PC-3 (cell line): ENCODE results near the gene CIROP. TPM values are rescaled to one million over a fixed set of nuclear protein-coding genes. Genes with fewer than 3 reads are reported as not detected.

Experiments used
- ATAC-seq: fragments of 200-7000 bp; cut with Tn5 transposase; 2 replicates; pipeline ENCODE4 v1.9.1; 2020; ENCODE audit warnings: mild to moderate bottlenecking, moderate library complexity
- BruUV-seq: library from RNA; stranded (reverse); fragments of 400-500 nt; replicated peaks from 2 replicates; lab custom pipeline; 2021; lab: Mats Ljungman, UMichigan
- CTCF ChIA-PET: fragments of 300-600 bp; sonication (Branson Sonifier 250); formaldehyde crosslinking; loops from one replicate; lab custom pipeline; 2022; ENCODE audit warnings: antibody characterized with exemption; lab: Charles Lee
- POLR2A ChIA-PET: fragments of 300-600 bp; sonication (Branson Sonifier 250); formaldehyde crosslinking; loops from one replicate; lab custom pipeline; 2022; ENCODE audit warnings: antibody characterized with exemption; ENCODE audit not compliant: unreplicated experiment; lab: Charles Lee
- DNase-seq: peaks from one replicate; pipeline ENCODE4 v3.0.0-alpha.2; 2015
- H2AFZ ChIP-seq: fragments of 300-600 bp; sonication (generic); 2 replicates; pipeline ENCODE4 v1.6.0; 2016; ENCODE audit warnings: antibody characterized with exemption, low read length
- H3F3A ChIP-seq: fragments of 300-600 bp; sonication (generic); one replicate; pipeline ENCODE4 v1.6.0; 2017; ENCODE audit warnings: antibody characterized with exemption, low read length, control low read depth, mild to moderate bottlenecking; ENCODE audit not compliant: unreplicated experiment
- H3K27ac ChIP-seq: fragments of 300-600 bp; sonication (generic); 2 replicates; pipeline ENCODE4 v1.5.1; 2016; ENCODE audit warnings: mild to moderate bottlenecking, low read length
- H3K27me3 ChIP-seq: fragments of 300-600 bp; sonication (generic); 2 replicates; pipeline ENCODE4 v1.6.1; 2016; ENCODE audit warnings: low read length, mixed read lengths
- H3K36me3 ChIP-seq: fragments of 300-600 bp; sonication (generic); 2 replicates; pipeline ENCODE4 v1.6.1; 2016; ENCODE audit warnings: low read depth, mixed run types, low read length, mixed read lengths
- H3K4me1 ChIP-seq: fragments of 300-600 bp; sonication (generic); 2 replicates; pipeline ENCODE4 v1.5.1; 2016; ENCODE audit warnings: low read length; ENCODE audit not compliant: insufficient read depth
- H3K4me2 ChIP-seq: fragments of 300-600 bp; sonication (generic); 2 replicates; pipeline ENCODE4 v1.6.0; 2016; ENCODE audit warnings: low read length
- H3K4me3 ChIP-seq: fragments of 300-600 bp; sonication (generic); 2 replicates; pipeline ENCODE4 v1.5.1; 2016; ENCODE audit warnings: mild to moderate bottlenecking, low read length, mixed read lengths
- H3K79me2 ChIP-seq: fragments of 300-600 bp; sonication (generic); 2 replicates; pipeline ENCODE4 v1.6.1; 2017; ENCODE audit warnings: low read length, mixed read lengths
- H3K9ac ChIP-seq: fragments of 300-600 bp; sonication (generic); 2 replicates; pipeline ENCODE4 v1.6.0; 2016; ENCODE audit warnings: mild to moderate bottlenecking, low read length
- H3K9me2 ChIP-seq: fragments of 300-600 bp; sonication (generic); replicated peaks from 2 replicates; pipeline ENCODE4 v1.6.1; 2016; ENCODE audit warnings: mixed run types, low read length, mixed read lengths
- H3K9me3 ChIP-seq: fragments of 300-600 bp; sonication (generic); 2 replicates; pipeline ENCODE4 v1.6.1; 2016; ENCODE audit warnings: low read length, mixed read lengths
- H4K20me1 ChIP-seq: fragments of 300-600 bp; sonication (generic); 2 replicates; pipeline ENCODE4 v1.6.1; 2016; ENCODE audit warnings: low read length, mixed read lengths
- EZH2 ChIP-seq: fragments of 300-600 bp; sonication (generic); IDR thresholded peaks from one replicate; pipeline ENCODE4 v1.6.1; 2017; ENCODE audit warnings: antibody characterized with exemption, mild to moderate bottlenecking, low read length; ENCODE audit not compliant: unreplicated experiment
- EZH2phosphoT487 ChIP-seq: fragments of 300-600 bp; sonication (generic); IDR thresholded peaks from 2 replicates; pipeline ENCODE4 v1.6.1; 2018; ENCODE audit warnings: mild to moderate bottlenecking, antibody characterized with exemption, low read length, borderline replicate concordance
- intact Hi-C: fragments of 100-400 bp; cut with micrococcal nuclease; formaldehyde crosslinking; loops from 2 replicates; pipeline ENCODE4 v1.9.0; 2023
- total RNA-seq: library from RNA; depleted of rRNA; stranded (reverse); fragments of >200 nt; gene quantifications from 2 replicates; pipeline ENCODE4 v1.2.3, GENCODE V29; 2014
- TF ChIP-seq, protein P1 (sequence below): fragments of 300-600 bp; sonication (generic); conservative IDR thresholded peaks from 2 replicates; pipeline ENCODE4 v1.5.1; 2017; ENCODE audit warnings: antibody characterized with exemption, low read depth, mild to moderate bottlenecking, low read length

The CIROP gene
- total RNA-seq, 1 experiment from 2014 or later, result not detected

DNA sequence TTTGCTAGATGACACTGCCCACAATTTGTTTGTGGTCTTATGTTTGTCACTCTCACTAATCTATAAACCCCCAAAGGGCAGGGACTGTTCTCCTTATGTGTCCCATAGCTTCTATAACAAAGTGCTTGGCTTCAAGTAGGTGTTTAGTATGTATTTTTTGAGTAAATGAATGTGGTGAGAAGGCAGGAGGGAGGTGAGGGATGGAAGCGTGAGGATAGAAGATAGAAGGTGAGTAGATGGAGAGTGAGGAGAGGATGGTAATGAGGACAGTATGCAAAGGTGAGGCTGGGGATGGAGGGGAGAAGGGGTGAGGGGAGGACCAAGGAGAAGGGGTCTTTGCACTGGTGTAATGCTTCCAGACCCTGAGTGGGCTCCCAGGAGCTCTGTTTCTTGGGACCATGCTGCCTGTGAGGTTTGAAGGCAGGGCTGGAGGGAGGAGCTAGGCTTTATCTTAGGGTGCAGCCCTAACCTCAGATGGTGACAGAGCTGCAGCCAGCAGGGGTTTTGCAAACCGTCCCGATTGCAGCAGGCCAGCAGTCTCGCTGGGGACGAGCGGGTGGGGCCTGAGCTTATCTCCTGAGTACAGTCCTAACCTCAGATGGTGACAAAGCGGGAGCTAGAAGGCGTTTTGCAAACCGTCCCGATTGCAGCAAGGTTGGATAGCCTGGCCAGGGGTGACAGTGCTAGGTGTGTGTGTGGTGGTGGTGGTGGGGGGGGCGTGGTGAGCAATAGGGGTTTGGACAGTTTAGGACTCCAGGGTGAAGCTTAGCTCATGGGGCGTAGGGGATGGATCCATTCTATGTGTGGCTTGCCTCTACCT is 7.8 kb upstream of the CIROP start:
- no peak for DNase-seq
- CTCF ChIA-PET, result interaction anchor here (0.7 kb wide), 2 partner anchors 20 to 29 kb away, joined by 4 read pairs; no protein-coding TSS in a partner anchor
- no peak overlapping the region for H3K27ac ChIP-seq

DNA sequence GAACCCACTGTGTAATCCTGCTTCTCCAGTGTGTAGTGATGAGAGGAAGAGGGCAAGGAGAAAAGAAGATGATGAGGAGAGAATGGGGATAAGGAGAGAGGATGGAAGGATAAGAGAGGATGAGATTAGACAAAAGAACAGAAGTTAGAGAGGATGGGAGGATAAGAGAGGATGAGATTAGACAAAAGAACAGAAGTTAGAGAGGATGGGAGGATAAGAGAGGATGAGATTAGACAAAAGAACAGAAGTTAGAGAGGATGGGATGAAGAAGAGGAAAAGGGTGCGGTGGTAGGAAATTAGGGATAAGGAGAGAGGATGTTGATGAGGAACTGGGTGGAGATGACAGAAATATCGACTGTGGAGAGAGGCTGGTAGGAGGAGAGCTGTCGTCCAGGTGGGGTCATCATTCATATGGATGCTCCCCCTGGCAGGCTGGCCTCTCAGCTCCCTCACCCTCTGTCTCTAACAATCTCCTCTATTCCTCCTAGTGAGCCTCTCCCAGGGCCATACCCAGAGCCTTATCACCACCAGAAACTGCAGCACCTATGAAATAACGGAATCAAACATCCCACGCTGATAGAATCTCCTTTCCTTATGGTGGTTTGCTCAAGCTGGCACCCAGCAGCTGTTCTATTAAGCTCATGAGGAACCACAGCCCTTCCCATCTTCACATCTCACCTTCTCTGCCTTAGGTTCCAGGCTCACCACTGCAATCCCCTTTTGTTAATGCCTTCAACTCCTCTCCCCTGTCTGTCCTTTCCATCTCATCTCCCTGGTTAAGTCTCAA is 6.0 kb upstream of the CIROP start:
- TF ChIP-seq, protein P1, sequence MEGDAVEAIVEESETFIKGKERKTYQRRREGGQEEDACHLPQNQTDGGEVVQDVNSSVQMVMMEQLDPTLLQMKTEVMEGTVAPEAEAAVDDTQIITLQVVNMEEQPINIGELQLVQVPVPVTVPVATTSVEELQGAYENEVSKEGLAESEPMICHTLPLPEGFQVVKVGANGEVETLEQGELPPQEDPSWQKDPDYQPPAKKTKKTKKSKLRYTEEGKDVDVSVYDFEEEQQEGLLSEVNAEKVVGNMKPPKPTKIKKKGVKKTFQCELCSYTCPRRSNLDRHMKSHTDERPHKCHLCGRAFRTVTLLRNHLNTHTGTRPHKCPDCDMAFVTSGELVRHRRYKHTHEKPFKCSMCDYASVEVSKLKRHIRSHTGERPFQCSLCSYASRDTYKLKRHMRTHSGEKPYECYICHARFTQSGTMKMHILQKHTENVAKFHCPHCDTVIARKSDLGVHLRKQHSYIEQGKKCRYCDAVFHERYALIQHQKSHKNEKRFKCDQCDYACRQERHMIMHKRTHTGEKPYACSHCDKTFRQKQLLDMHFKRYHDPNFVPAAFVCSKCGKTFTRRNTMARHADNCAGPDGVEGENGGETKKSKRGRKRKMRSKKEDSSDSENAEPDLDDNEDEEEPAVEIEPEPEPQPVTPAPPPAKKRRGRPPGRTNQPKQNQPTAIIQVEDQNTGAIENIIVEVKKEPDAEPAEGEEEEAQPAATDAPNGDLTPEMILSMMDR, result no peak
- TF ChIP-seq EZH2 (no peak), EZH2phosphoT487 (no peak)
- POLR2A ChIA-PET, result no interaction called here
- no TSS peak for BruUV-seq

More for the DNA sequence above, 7.8 kb upstream of the CIROP start:
- Histone ChIP-seq H3K36me3 (no peaks in the 10 kb centered on the region), H3K4me3 (no peak overlapping the region), H2AFZ (no peak overlapping the region), H3K9me3 (no peaks in the 10 kb centered on the region), H3K9me2 (no peaks in the 10 kb centered on the region), H3K9ac (no peak overlapping the region), H4K20me1 (no peaks in the 10 kb centered on the region), H3K4me2 (no peak overlapping the region), H3K27me3 (peaks cover 22% of the 10 kb centered on the region), H3K79me2 (no peaks in the 10 kb centered on the region), H3K4me1 (peaks cover 23% of the 10 kb centered on the region), H3F3A (no peaks in the 10 kb centered on the region)
- intact Hi-C loops, result no loop called here
- POLR2A ChIA-PET, result interaction anchor here (0.5 to 0.6 kb wide), 2 partner anchors 17 to 34 kb away, joined by 3 to 6 read pairs; partner anchors contain the start of genes ACIN1 and C14orf119
- TF ChIP-seq EZH2phosphoT487 (no peak), EZH2 (no peak)
- TF ChIP-seq, protein P1, result no peak
- ATAC-seq, result no peak
- BruUV-seq, result no TSS peak

More for the DNA sequence above, 6.0 kb upstream of the CIROP start:
- Histone ChIP-seq H3F3A (no peaks in the 10 kb centered on the region), H2AFZ (no peak overlapping the region), H3K36me3 (no peaks in the 10 kb centered on the region), H3K4me2 (no peak overlapping the region), H3K4me3 (no peak overlapping the region), H3K9me3 (no peaks in the 10 kb centered on the region), H4K20me1 (no peaks in the 10 kb centered on the region), H3K9ac (no peak overlapping the region), H3K27me3 (peaks cover 22% of the 10 kb centered on the region), H3K27ac (no peak overlapping the region), H3K79me2 (no peaks in the 10 kb centered on the region), H3K4me1 (peaks cover 20% of the 10 kb centered on the region), H3K9me2 (no peaks in the 10 kb centered on the region)
- intact Hi-C loops, result no loop called here
- no peak for DNase-seq
- no peak for ATAC-seq
- CTCF ChIA-PET, result interaction anchor here (0.5 to 3.5 kb wide), 4 partner anchors 34 to 79 kb away, joined by 4 to 31 read pairs (median 6); no protein-coding TSS in a partner anchor
